SK-N-SH (cell line): Measurements from ENCODE around the gene TRAF3IP1.

Source experiments
- POLR2AphosphoS5 ChIP-seq: IDR thresholded peaks from 2 replicates; pipeline ENCODE4 v1.6.1; 2012; ENCODE audit warnings: low read depth, low read length
- TEAD4 ChIP-seq: IDR thresholded peaks from 2 replicates; pipeline ENCODE4 v1.4.0; 2012; ENCODE audit warnings: mild to moderate bottlenecking, borderline replicate concordance; ENCODE audit not compliant: insufficient read depth
- TF ChIP-seq, protein P1 (sequence below): fragments of 200-600 bp; sonication (generic); IDR thresholded peaks from 2 replicates; pipeline ENCODE4 v1.6.1; 2017; ENCODE audit warnings: antibody characterized with exemption, mild to moderate bottlenecking, moderate library complexity
- TF ChIP-seq, protein P2 (sequence below): IDR thresholded peaks from 2 replicates; pipeline ENCODE4 v1.4.0; 2012; ENCODE audit warnings: low read depth

DNA sequence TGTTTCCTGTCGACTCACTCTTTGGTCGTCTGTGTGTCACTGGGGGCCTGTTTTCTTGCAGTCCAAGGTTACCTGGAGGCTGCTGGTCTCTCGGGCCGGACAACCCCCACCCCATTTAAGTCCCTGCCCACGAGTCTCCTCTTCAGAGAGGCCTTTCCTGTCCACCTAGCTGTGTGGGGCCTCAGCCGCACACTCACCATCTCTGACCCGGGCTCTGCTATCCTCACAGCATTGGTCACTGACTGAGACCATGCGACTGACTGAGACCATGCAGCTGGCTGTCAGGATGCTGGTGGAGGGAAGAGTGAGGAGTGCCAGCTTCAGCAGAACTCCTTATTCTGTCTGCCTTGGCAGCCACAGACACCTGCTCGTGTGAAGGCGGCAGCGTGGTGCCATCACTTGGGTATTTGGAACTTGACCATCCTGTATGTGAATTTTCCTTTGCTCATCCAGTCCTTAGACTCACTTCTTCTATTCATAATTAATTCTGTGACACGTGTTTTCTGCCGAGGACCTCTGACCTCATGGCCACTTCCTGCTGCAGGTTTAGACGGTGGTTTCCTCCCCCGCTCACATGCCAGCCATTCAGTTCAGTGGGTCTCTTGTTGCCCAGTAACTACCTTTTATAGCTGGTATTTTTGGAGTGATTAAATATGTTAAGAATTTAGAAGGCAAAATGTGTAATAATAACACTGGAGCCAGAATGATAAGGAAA lies 58.9 kb downstream of the TRAF3IP1 start:
- TF ChIP-seq, protein P1, sequence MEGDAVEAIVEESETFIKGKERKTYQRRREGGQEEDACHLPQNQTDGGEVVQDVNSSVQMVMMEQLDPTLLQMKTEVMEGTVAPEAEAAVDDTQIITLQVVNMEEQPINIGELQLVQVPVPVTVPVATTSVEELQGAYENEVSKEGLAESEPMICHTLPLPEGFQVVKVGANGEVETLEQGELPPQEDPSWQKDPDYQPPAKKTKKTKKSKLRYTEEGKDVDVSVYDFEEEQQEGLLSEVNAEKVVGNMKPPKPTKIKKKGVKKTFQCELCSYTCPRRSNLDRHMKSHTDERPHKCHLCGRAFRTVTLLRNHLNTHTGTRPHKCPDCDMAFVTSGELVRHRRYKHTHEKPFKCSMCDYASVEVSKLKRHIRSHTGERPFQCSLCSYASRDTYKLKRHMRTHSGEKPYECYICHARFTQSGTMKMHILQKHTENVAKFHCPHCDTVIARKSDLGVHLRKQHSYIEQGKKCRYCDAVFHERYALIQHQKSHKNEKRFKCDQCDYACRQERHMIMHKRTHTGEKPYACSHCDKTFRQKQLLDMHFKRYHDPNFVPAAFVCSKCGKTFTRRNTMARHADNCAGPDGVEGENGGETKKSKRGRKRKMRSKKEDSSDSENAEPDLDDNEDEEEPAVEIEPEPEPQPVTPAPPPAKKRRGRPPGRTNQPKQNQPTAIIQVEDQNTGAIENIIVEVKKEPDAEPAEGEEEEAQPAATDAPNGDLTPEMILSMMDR, result no peak
- TF ChIP-seq POLR2AphosphoS5 (no peak), TEAD4 (no peak)
- TF ChIP-seq, protein P2, sequence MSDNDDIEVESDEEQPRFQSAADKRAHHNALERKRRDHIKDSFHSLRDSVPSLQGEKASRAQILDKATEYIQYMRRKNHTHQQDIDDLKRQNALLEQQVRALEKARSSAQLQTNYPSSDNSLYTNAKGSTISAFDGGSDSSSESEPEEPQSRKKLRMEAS, result no peak
